BLaER1 treated with 17β-estradiol and CSF1 and Interleukin-3, amounts not matched to agents 10 nM and 100 nM (cell line): ENCODE results near the gene GPR141.

Source experiments
- H3K27ac ChIP-seq, 11 experiments: shearing (Covaris generic); formaldehyde crosslinking; 2 replicates each; pipeline ENCODE4 v1.8.1; 2022
- H3K27me3 ChIP-seq, 11 experiments: shearing (Covaris generic); formaldehyde crosslinking; 2 replicates each; pipeline ENCODE4 v1.8.1; 2022
- H3K36me3 ChIP-seq, 11 experiments: shearing (Covaris generic); formaldehyde crosslinking; 2 replicates each; pipeline ENCODE4 v1.8.1; 2022
- H3K4me1 ChIP-seq, 10 experiments: shearing (Covaris generic); formaldehyde crosslinking; 2 replicates each; pipeline ENCODE4 v1.8.1; 2022
- H3K4me2 ChIP-seq, 11 experiments: shearing (Covaris generic); formaldehyde crosslinking; 2 replicates each; pipeline ENCODE4 v1.8.1; 2022
- H3K4me3 ChIP-seq, 10 experiments: shearing (Covaris generic); formaldehyde crosslinking; 2 replicates each; pipeline ENCODE4 v1.8.1; 2022
- H3K9ac ChIP-seq, 11 experiments: shearing (Covaris generic); formaldehyde crosslinking; 2 replicates each; pipeline ENCODE4 v1.8.1; 2022
- H3K9me3 ChIP-seq, 11 experiments: shearing (Covaris generic); formaldehyde crosslinking; replicated peaks in 1 of 11; 2 replicates each; pipeline ENCODE4 v1.8.1; 2022
- H4K20me1 ChIP-seq, 11 experiments: shearing (Covaris generic); formaldehyde crosslinking; 2 replicates each; pipeline ENCODE4 v1.8.1; 2022
- Cebpa-rat ChIP-seq, 11 experiments: shearing (Covaris generic); IDR thresholded peaks; 2 replicates each; pipeline ENCODE4 v1.8.1; 2022

The GPR141 gene

DNA sequence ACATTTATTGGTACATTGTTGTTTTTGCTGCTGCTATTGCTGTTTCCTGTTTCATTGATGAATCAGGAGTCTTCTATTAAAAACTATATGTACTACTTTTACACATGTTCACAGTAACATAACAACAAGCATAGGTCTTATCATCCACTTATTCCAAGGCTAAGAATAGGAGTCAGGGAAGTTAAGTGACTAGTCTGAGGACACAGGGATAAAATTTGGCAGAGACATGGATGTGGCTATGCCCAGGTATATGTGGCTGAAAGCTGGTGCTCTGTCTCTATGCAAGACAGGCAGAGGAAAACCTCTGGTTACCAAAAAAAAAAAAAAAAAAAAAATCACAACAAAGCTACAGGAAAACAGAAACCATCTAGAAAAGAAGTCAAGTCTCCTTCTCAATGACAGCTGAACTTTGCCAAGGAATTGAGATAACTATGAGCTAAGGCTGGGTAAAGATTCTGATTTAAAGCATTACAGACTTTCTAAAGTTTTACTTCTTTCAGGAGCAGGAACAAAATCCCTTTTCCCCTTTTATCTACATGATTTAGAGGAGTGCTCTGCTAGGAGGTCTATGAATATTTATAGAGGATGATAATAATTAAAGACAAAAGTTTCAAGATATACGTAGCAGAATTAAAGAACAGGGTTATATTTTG is 70.0 kb downstream of the GPR141 start:
- Histone ChIP-seq H3K27me3 (no peaks in the 10 kb centered on the region), H3K4me1 (peaks cover 0 to 13% (median 6%) of the 10 kb centered on the region in 10 experiments; a peak in 10 of 20 replicates), H3K4me3 (no peak overlapping the region), H4K20me1 (no peaks in the 10 kb centered on the region), H3K27ac (no peak overlapping the region), H3K36me3 (no peaks in the 10 kb centered on the region), H3K9ac (no peak overlapping the region), H3K9me3 (no peaks in the 10 kb centered on the region), H3K4me2 (no peak overlapping the region)
- TF ChIP-seq Cebpa-rat (IDR thresholded peaks at IDR 0.05), result no peak

DNA sequence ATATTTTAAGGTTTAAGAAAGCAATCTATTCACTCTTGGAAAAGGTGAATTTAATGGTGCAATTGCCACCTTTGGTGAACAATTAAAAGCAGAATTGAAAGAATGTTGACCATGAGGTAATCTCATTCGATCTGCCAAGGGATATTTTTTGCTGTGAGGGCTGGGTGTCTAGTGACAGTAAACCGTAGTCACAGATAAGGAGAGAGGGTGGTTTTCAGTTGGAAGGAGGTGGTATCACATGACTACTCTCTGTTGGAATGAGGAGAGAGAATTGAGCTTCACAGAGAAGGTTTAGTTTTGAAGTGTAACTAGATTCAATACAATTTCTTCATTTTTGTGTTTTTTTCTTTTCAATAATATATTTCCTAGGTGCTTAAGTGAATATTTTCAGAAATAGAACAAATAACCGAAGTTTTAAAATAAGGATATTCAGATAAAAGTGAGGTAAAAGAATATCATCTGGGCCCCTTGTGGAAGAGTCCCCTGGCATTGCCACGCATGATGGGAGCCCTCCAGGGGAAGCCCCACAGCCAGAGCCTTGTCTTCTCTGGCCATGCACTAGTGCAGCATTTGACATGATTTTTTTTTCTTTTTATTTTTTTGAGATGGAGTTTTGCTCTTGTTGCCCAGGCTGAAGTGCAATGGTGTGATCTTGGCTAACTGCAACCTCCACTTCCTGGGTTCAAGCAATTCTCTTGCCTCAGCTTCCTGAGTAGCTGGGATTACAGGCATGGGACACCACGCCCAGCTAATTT is 73.4 kb downstream of the GPR141 start:
- TF ChIP-seq Cebpa-rat (IDR thresholded peaks at IDR 0.05), result no peak
- Histone ChIP-seq H4K20me1 (no peaks in the 10 kb centered on the region), H3K4me1 (peaks cover 0 to 10% (median 5%) of the 10 kb centered on the region in 10 experiments; a peak in 9 of 20 replicates), H3K9ac (no peak overlapping the region), H3K9me3 (no peaks in the 10 kb centered on the region), H3K4me3 (no peak overlapping the region), H3K27ac (no peak overlapping the region), H3K36me3 (no peaks in the 10 kb centered on the region), H3K4me2 (peak overlapping the region in 7 of 11 experiments; percentile 6 to 45 (median 34); a peak in 9 of 22 replicates), H3K27me3 (no peaks in the 10 kb centered on the region)

DNA sequence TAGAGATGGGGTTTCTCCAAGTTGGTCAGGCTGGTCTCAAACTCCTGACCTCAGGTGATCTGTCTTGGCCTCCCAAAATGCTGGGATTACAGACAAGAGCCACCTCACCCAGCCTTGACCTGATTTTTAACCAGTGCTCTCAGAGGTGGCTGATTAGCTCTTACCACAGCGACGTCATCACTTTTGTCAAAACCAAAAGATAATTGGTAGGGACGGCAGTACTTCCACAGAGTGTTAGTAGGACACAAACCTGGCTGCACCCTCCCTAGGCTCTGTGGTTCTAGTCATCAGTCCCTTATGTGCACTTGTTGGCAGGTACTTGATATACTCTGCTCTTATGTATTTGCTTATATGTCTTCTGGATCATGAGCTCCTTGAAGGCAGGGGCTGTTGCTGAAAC is 74.0 kb downstream of the GPR141 start:
- no peak for TF ChIP-seq Cebpa-rat (IDR thresholded peaks at IDR 0.05)
- Histone ChIP-seq H3K4me3 (no peak overlapping the region), H3K36me3 (no peaks in the 10 kb centered on the region), H3K9ac (no peak overlapping the region), H4K20me1 (no peaks in the 10 kb centered on the region), H3K27ac (no peak overlapping the region), H3K27me3 (no peaks in the 10 kb centered on the region), H3K4me2 (peak overlapping the region in 7 of 11 experiments; percentile 6 to 45 (median 34); a peak in 8 of 22 replicates), H3K4me1 (peaks cover 0 to 10% (median 5%) of the 10 kb centered on the region in 10 experiments; a peak in 9 of 20 replicates), H3K9me3 (no peaks in the 10 kb centered on the region)

DNA sequence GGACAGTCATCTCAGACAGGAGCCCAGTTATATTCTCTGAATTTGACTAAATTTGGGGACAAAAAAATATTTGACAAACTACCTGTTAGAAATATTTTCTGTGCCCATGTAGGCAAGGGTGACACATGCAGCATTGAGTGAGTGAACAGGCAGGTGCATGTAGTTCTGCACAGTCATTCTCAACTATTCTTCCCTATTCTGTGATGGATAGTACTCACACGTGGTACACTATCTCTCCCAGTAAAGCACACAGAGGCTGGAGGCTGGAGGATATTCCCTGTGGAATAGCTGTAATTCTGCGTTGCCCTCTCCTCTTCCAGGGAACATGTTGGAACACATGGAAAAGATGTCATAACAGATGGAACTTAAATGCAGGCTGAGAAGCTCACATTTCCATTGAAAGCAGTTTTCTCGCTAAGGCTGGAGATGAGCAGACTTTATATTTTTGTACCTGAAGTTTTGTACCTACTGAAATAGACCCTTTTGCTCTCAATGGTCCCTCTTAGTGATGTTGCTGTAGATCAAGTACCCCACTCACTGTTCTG is 75.0 kb downstream of the GPR141 start:
- Histone ChIP-seq H3K27ac (no peak overlapping the region), H3K4me3 (no peak overlapping the region), H3K9me3 (peaks cover 0 to 9% (median 0%) of the 10 kb centered on the region in 11 experiments; a peak in 5 of 22 replicates), H3K36me3 (no peaks in the 10 kb centered on the region), H3K4me1 (peaks cover 0 to 10% (median 5%) of the 10 kb centered on the region in 10 experiments; a peak in 9 of 20 replicates), H3K27me3 (no peaks in the 10 kb centered on the region), H3K4me2 (no peak overlapping the region), H4K20me1 (no peaks in the 10 kb centered on the region), H3K9ac (no peak overlapping the region)
- TF ChIP-seq Cebpa-rat (IDR thresholded peaks at IDR 0.05), result no peak

DNA sequence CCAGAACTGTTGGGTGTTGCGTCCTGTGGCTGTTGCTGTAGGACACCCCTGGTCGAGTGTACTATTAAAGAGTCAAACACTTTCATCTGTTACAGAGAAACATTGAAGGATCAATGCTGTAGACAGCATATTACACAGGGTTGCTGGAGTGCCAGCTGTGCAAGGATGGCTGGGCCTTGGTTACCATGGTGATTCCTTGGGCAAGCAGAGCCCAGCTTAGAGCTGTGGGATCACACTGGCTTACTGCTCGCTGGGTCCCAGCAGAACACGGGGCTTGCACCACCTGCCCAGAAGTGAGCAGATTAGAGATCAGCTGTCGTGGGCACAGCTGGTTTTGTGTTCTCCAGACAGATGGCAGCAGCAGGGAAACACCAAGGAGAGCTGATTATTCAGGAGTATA is 76.0 kb downstream of the GPR141 start:
- Histone ChIP-seq H3K36me3 (no peaks in the 10 kb centered on the region), H3K4me1 (peaks cover 0 to 10% (median 5%) of the 10 kb centered on the region in 10 experiments; a peak in 9 of 20 replicates), H3K27ac (no peak overlapping the region), H3K4me3 (no peak overlapping the region), H3K4me2 (no peak overlapping the region), H3K27me3 (no peaks in the 10 kb centered on the region), H3K9me3 (peaks cover 0 to 10% (median 0%) of the 10 kb centered on the region in 11 experiments; a peak in 5 of 22 replicates), H3K9ac (no peak overlapping the region), H4K20me1 (no peaks in the 10 kb centered on the region)
- TF ChIP-seq Cebpa-rat (IDR thresholded peaks at IDR 0.05), result no peak

DNA sequence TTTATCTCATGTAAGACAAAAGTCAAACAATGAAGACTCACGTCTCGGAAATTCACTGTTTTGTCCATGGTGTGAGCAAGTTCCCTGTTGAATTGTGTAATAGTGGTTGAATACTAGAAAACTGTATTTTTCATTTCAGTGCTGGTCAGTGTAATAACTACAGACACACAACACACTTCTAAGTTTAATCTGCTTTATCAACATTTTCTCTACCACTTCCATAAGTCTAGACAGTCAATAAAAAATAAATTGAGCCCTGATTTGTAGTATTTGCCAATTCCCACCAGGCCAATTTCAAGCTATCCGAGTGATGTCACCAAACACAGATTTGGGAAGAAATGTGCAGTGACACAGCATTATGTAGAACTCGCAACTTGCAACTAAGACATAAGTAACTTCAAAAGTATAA is 81.9 kb downstream of the GPR141 start:
- H3K4me3 ChIP-seq, result no peak overlapping the region
- H3K9ac ChIP-seq, result no peak overlapping the region
- H3K4me2 ChIP-seq, result peak overlapping the region in 1 of 11 experiments; percentile 18; a peak in 1 of 22 replicates
- H3K27me3 ChIP-seq, result no peaks in the 10 kb centered on the region
- peaks cover 0 to 10% (median 0%) of the 10 kb centered on the region in 11 experiments; a peak in 5 of 22 replicates for H3K9me3 ChIP-seq
- H3K36me3 ChIP-seq, result no peaks in the 10 kb centered on the region
- H3K4me1 ChIP-seq, result no peaks in the 10 kb centered on the region
- no peaks in the 10 kb centered on the region for H4K20me1 ChIP-seq
- no peak for TF ChIP-seq Cebpa-rat (IDR thresholded peaks at IDR 0.05)
- no peak overlapping the region for H3K27ac ChIP-seq

DNA sequence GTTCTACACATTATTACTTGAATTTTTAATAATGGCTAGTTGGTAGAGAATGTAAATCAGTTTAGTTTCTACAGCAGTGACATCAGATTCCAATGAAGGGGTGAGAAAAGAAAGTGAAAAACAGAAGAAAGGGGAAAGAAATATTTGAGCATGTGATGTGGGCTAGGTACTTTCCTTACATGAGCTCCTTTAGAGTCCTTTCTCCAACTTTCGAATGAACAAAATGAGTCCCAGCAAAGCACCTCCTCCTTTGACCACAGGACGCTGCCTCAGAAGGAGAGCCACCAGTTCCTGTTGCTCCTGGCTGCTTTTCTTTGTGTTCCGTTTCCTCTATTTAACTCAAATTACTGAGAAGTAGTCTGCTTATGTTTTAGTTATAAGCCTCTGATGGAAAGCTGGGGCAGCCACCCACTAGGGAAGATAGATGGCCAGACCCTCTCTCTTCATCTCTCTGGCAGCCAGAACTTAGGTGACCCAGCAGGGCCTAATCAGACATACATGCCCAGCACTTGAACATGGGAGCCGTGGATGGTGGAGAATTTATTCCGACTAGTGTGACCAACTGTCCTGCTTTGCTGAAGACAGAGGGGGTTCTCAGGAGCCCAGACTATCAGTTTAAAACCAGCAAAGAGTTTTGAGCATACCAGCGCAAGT is 82.4 kb downstream of the GPR141 start:
- Histone ChIP-seq H3K9ac (no peak overlapping the region), H3K4me2 (peak overlapping the region in 1 of 11 experiments; percentile 18; a peak in 1 of 22 replicates), H3K27me3 (no peaks in the 10 kb centered on the region), H3K9me3 (peaks cover 0 to 10% (median 0%) of the 10 kb centered on the region in 11 experiments; a peak in 5 of 22 replicates), H3K4me1 (no peaks in the 10 kb centered on the region), H3K4me3 (no peak overlapping the region), H3K36me3 (no peaks in the 10 kb centered on the region), H4K20me1 (no peaks in the 10 kb centered on the region), H3K27ac (no peak overlapping the region)
- TF ChIP-seq Cebpa-rat (IDR thresholded peaks at IDR 0.05), result no peak

DNA sequence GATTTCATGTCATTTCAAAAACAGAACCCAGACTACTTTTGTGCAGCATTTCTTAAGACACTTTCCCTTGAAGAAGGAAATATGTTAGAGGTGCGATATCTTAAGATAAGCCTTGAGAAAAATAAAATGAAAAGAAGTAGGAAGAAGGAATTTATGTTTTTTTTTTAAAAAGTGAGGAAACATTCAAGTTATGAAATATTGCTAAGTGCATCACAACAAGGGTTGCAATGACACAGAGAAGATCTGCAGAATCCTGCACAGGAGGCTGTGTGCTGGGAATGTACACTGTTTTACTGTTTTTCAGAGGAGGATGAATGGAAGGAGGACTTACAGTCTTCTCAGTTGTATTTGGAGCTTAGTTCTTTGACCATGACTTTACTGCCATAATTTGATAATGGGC is 85.0 kb downstream of the GPR141 start:
- H4K20me1 ChIP-seq, result no peaks in the 10 kb centered on the region
- no peak for TF ChIP-seq Cebpa-rat (IDR thresholded peaks at IDR 0.05)
- no peak overlapping the region for H3K9ac ChIP-seq
- H3K9me3 ChIP-seq, result peaks cover 0 to 7% (median under 1%) of the 10 kb centered on the region in 11 experiments; a peak in 4 of 22 replicates
- H3K36me3 ChIP-seq, result no peaks in the 10 kb centered on the region
- no peak overlapping the region for H3K4me2 ChIP-seq
- no peaks in the 10 kb centered on the region for H3K27me3 ChIP-seq
- no peaks in the 10 kb centered on the region for H3K4me1 ChIP-seq
- H3K4me3 ChIP-seq, result no peak overlapping the region
- no peak overlapping the region for H3K27ac ChIP-seq

DNA sequence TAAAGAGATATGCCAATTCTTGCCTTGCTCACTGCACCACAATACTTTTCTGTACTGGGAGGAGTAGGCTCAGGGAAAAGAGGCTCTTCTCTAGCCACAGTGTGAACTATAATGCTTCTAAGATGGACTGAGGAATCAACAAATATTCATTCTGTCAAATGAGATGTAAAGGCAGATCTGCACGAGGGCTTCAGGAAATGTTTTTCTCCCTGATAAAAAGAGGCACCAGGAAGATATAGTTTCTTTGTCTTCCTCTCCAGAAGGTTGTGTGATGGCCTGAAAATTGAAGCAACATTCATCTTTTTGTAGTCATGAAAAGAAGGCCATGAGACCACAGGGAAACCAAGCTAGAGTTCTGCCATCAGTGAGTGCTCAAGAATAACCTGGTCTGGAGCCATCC is 85.7 kb downstream of the GPR141 start:
- Histone ChIP-seq H3K36me3 (no peaks in the 10 kb centered on the region), H3K4me1 (no peaks in the 10 kb centered on the region), H3K4me3 (no peak overlapping the region), H3K4me2 (no peak overlapping the region), H3K9ac (no peak overlapping the region), H3K27me3 (no peaks in the 10 kb centered on the region), H4K20me1 (no peaks in the 10 kb centered on the region), H3K9me3 (peaks cover 0 to 6% (median 0%) of the 10 kb centered on the region in 11 experiments; a peak in 1 of 22 replicates), H3K27ac (no peak overlapping the region)
- TF ChIP-seq Cebpa-rat (IDR thresholded peaks at IDR 0.05), result no peak
